Measurements from ENCODE around the gene C16orf74. TPM values are rescaled to one million over a fixed set of nuclear protein-coding genes. Genes with fewer than 3 reads are reported as not detected.
A peak's percentile ranks its signal among the peaks of the same experiment; 100 is the strongest.

Gene C16orf74
- total and polyA plus RNA-seq, 2 of the 8 experiments (the other 6 are each of a cell fraction or from before 2014, with no cell fraction given) = 7.3 to 9.3 TPM

GRCh38 chr16:85673529-85674417 lies 77.1 kb downstream of the C16orf74 start:
- Histone ChIP-seq H2BK5ac (ENCODE audit: low read depth, low read length) (no peak overlapping the region), H3K23me2 (ENCODE audit: low read depth, low read length) (no peaks in the 10 kb centered on the region), H3K56ac (replicated peaks; ENCODE audit: insufficient read length, low read depth, low read length) (no peak overlapping the region), H3K4me3 (ENCODE audit: extremely low read depth in 1 of 4, insufficient read depth in 2 of 4, low read depth in 3 of 4, low read length in 4 of 4) (no peak overlapping the region), H4K5ac (ENCODE audit: insufficient read length, low read depth, low read length) (no peak overlapping the region), H3K4me1 (replicated peaks in 1 of 4; ENCODE audit: control insufficient read depth in 3 of 4, insufficient read depth in 4 of 4, low read length in 3 of 4) (no peaks in the 10 kb centered on the region), H3K27ac (ENCODE audit: low read depth, low read length) (no peak overlapping the region), H4K91ac (replicated peaks; ENCODE audit: insufficient read length, low read length) (no peak overlapping the region), H3K79me1 (ENCODE audit: low read depth, low read length) (no peaks in the 10 kb centered on the region; the same call in 1 of the 2 replicates), H2BK20ac (ENCODE audit: low read length) (no peak overlapping the region), H2AK5ac (ENCODE audit: low read depth, low read length) (no peak overlapping the region), H3K14ac (ENCODE audit: insufficient read length) (no peak overlapping the region), H2BK12ac (ENCODE audit: low read depth, low read length) (no peak overlapping the region), H3K9ac (replicated peaks in 1 of 4; ENCODE audit: extremely low read depth in 1 of 4, low read depth in 3 of 4, low read length in 3 of 4) (no peak overlapping the region), H4K20me1 (replicated peaks in 1 of 2; ENCODE audit: control insufficient read depth in 1 of 2, insufficient read depth in 2 of 2, low read length in 2 of 2) (peaks cover 4 to 8% of the 10 kb centered on the region in 2 experiments), H3K79me2 (ENCODE audit: control insufficient read depth in 1 of 2, insufficient read depth in 2 of 2, low read length in 2 of 2) (no peaks in the 10 kb centered on the region), H3K36me3 (ENCODE audit: control insufficient read depth in 2 of 4, insufficient read depth in 4 of 4, low read length in 3 of 4) (peaks cover 46 to 88% (median 69%) of the 10 kb centered on the region in 4 experiments), H3K23ac (ENCODE audit: insufficient read length) (no peak overlapping the region), H3K9me3 (ENCODE audit: insufficient read depth in 2 of 2, low read depth in 1 of 2, low read length in 1 of 2) (no peaks in the 10 kb centered on the region), H2AFZ (ENCODE audit: low read length) (no peak overlapping the region), H2BK15ac (ENCODE audit: low read length) (no peak overlapping the region), H2BK120ac (replicated peaks; ENCODE audit: low read depth, low read length) (no peak overlapping the region), H3K18ac (ENCODE audit: extremely low read depth, low read length) (no peak overlapping the region), H3K4me2 (ENCODE audit: insufficient read depth in 1 of 2, low read depth in 2 of 2, low read length in 2 of 2) (no peak overlapping the region), H3K27me3 (replicated peaks in 1 of 4; ENCODE audit: control insufficient read depth in 3 of 4, extremely low read depth in 1 of 4, insufficient read depth in 3 of 4, low read length in 3 of 4) (no peaks in the 10 kb centered on the region), H3K4ac (replicated peaks; ENCODE audit: insufficient read length, low read depth, low read length) (no peak overlapping the region), H4K8ac (ENCODE audit: extremely low read depth, insufficient read depth, low read length) (no peak overlapping the region; the same call in 1 of the 2 replicates)
- TF ChIP-seq SP4 (IDR thresholded peaks at IDR 0.05; ENCODE audit: low read length) (no peak), RFX5 (IDR thresholded peaks at IDR 0.05; ENCODE audit: borderline replicate concordance, low read depth, low read length) (no peak), NRF1 (IDR thresholded peaks at IDR 0.05; ENCODE audit: low read depth, low read length) (no peak), POLR2AphosphoS5 (IDR thresholded peaks at IDR 0.05; ENCODE audit: low read depth, low read length) (peak; percentile 76), RBBP5 (IDR thresholded peaks at IDR 0.05; ENCODE audit: borderline replicate concordance, low read depth, low read length) (no peak), SP1 (IDR thresholded peaks at IDR 0.05; ENCODE audit: low read depth, low read length) (no peak), POLR2A (IDR thresholded peaks at IDR 0.05; ENCODE audit: control extremely low read depth in 1 of 2, low read depth in 2 of 2, low read length in 2 of 2) (no peak; a peak in 1 of 3 replicates)
- DNase-seq (ENCODE audit: low read depth in 1 of 2, low spot score in 2 of 2) (no peak), FAIRE-seq (no peak)
- ChIA-PET POLR2A (ENCODE audit: partially characterized antibody) (interaction anchor here (1.0 to 10.5 kb wide), 8 partner anchors 8 to 272 kb away, joined by 3 to 77 read pairs (median 5); partner anchors contain the start of gene GINS2), CTCF (ENCODE audit: partially characterized antibody) (interaction anchor here (0.7 to 37.0 kb wide), 13 partner anchors 11 to 147 kb away, joined by 3 to 620 read pairs (median 5); no protein-coding TSS in a partner anchor)
- WGBS, 2 experiments (ENCODE audit: extremely low coverage in 1 of 2, insufficient coverage in 1 of 2, insufficient read length in 1 of 2, insufficient replicate concordance in 2 of 2, low coverage in 1 of 2, low lambda C conversion rate in 2 of 2, missing lambda C conversion rate in 1 of 2) = 92% methylated on average over 19 of the region's 19 CpGs; no CpG with 5 or more reads in 1 of the 2 experiments
